Fibroblast of lung (primary cell): ENCODE data around the gene ZNF521.

Experiments used
- EZH2 ChIP-seq: IDR thresholded peaks from 2 replicates; pipeline ENCODE4 v1.5.1; 2012; ENCODE audit warnings: low read length, control low read depth, mild to moderate bottlenecking; ENCODE audit errors: missing control alignments
- TF ChIP-seq, protein P1 (sequence below), 2 donors: IDR thresholded peaks in 1 of 2; conservative IDR thresholded peaks in 1 of 2; 1 replicate in 1 of 2; 2 replicates in 1 of 2; pipeline ENCODE4 v1.5.1; 2011 to 2012; ENCODE audit warnings: low read length in 2 of 2, control low read depth in 1 of 2, inconsistent platforms in 1 of 2, low read depth in 1 of 2, mild to moderate bottlenecking in 1 of 2

DNA sequence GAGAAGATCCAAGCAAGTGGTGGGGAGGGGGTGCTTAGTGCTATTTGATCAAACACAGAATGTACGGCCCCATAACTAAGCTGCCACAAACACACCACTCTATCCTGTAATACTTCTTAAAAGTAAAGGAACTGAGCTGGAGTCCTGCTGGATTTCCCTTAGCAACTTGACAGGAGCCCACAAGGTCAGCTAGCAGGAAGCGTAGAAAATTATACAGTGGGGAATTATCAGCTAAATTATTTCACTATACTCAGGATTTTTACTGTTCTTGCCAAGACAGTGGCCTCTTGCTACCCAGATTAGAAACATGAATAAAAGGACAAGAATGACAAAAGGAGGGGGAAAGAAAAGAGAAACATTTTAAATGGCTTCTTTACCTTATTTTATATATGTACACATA lies 217.1 kb downstream of the ZNF521 start:
- TF ChIP-seq, protein P1, sequence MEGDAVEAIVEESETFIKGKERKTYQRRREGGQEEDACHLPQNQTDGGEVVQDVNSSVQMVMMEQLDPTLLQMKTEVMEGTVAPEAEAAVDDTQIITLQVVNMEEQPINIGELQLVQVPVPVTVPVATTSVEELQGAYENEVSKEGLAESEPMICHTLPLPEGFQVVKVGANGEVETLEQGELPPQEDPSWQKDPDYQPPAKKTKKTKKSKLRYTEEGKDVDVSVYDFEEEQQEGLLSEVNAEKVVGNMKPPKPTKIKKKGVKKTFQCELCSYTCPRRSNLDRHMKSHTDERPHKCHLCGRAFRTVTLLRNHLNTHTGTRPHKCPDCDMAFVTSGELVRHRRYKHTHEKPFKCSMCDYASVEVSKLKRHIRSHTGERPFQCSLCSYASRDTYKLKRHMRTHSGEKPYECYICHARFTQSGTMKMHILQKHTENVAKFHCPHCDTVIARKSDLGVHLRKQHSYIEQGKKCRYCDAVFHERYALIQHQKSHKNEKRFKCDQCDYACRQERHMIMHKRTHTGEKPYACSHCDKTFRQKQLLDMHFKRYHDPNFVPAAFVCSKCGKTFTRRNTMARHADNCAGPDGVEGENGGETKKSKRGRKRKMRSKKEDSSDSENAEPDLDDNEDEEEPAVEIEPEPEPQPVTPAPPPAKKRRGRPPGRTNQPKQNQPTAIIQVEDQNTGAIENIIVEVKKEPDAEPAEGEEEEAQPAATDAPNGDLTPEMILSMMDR (conservative IDR thresholded peaks at IDR 0.05 in 1 of 2, IDR thresholded peaks at IDR 0.05 in 1 of 2; ENCODE audit: low read depth in 1 of 2, low read length in 2 of 2): no peak
- no peak for TF ChIP-seq EZH2
